ENCODE measurements around the gene FAM111A. TPM values are rescaled to one million over a fixed set of nuclear protein-coding genes. Genes with fewer than 3 reads are reported as not detected.

Gene FAM111A
- total RNA-seq, 1 donor from 2014 or later: 13.1 TPM

DNA sequence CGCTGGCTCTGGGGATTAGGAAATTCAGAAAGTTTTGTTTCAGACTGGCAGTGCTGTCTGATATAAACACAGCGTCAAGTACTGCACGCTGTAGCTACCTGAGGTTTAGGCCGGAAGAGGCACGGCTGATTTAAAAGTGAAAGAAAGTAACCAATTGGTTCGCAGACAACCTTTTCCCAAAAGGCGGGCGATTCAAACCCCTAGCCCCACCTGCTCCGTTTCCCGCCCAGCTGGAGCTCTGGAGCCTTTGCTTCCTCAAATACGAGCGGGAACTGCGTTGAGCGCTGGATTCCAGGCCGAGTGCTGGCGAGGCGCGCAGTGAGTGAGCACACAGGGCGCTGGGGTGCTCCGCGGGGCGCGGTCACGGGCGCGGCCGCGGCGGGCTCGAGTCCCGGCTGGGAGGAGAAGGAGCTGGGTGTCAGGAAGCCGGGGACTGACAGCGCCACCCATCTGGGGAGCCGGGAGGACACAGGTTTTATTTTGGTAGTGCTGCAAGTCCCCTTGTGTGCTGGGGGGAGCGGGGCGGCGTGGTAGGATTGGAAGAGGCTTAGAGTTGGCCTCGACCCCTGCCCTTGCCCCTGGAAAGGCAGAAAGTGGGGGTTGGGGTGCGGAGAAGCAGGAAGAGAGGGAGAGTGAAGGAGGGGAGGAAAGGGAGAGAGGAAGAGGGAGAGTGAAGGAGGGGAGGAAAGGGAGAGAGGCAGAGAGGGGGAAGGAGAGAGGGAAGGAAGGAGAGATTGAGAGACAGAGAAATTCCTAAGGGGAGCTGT is 2.1 kb downstream of the FAM111A start:
- H2AFZ ChIP-seq (ENCODE audit: low read depth, low read length): peak overlapping the region; percentile 64

DNA sequence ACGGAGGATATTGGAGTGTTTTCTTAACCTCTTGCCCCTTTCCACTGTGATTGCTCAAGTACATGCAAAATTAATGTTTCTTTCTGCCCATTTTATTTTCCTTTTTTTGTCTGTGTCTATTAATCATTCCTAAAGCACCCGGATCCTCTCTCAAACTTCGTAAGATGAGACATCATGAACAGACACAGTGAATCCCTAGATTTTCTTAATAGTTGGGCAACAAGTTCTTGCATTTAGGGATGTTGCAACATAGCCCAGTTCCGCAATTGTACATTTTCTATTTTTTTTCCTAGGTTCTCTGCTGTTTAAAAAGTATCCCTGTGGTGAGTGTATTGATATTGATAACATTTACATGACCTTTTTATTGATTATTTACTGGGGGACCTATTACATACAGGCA is 2.9 kb downstream of the FAM111A start:
- peaks cover 15% of the 10 kb centered on the region for H3K4me1 ChIP-seq (ENCODE audit: insufficient read depth, low read length)

More for the DNA sequence above, 2.1 kb downstream of the FAM111A start:
- Mint-ChIP-seq H3K36me3 (ENCODE audit: low read depth, unreplicated experiment) (peaks cover 5% of the 10 kb centered on the region), H3K27ac (ENCODE audit: unreplicated experiment) (peak overlapping the region; percentile 24), H3K9me3 (ENCODE audit: unreplicated experiment) (no peaks in the 10 kb centered on the region), H3K4me1 (ENCODE audit: low read depth, unreplicated experiment) (peaks cover 9% of the 10 kb centered on the region), H3K27me3 (ENCODE audit: low read depth, unreplicated experiment) (peaks cover 4% of the 10 kb centered on the region), H3K4me3 (ENCODE audit: unreplicated experiment) (peak overlapping the region; percentile 97)
- peak overlapping the region; percentile 28 for H3K27ac ChIP-seq (ENCODE audit: low read depth, low read length)
- TF ChIP-seq, protein P1, sequence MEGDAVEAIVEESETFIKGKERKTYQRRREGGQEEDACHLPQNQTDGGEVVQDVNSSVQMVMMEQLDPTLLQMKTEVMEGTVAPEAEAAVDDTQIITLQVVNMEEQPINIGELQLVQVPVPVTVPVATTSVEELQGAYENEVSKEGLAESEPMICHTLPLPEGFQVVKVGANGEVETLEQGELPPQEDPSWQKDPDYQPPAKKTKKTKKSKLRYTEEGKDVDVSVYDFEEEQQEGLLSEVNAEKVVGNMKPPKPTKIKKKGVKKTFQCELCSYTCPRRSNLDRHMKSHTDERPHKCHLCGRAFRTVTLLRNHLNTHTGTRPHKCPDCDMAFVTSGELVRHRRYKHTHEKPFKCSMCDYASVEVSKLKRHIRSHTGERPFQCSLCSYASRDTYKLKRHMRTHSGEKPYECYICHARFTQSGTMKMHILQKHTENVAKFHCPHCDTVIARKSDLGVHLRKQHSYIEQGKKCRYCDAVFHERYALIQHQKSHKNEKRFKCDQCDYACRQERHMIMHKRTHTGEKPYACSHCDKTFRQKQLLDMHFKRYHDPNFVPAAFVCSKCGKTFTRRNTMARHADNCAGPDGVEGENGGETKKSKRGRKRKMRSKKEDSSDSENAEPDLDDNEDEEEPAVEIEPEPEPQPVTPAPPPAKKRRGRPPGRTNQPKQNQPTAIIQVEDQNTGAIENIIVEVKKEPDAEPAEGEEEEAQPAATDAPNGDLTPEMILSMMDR (IDR thresholded peaks at IDR 0.05; ENCODE audit: insufficient read depth, low read depth, low read length): no peak
- TF ChIP-seq EZH2 (IDR thresholded peaks at IDR 0.05; ENCODE audit: insufficient read depth, low read length): no peak
- H3K79me2 ChIP-seq (ENCODE audit: insufficient read depth, low read length): peaks cover 3% of the 10 kb centered on the region
- peak overlapping the region; percentile 95 for H3K4me2 ChIP-seq (ENCODE audit: low read length)
- no peaks in the 10 kb centered on the region for H3K27me3 ChIP-seq (ENCODE audit: insufficient read depth, low read length)
- peak; percentile 23 for FAIRE-seq
- peak overlapping the region; percentile 87 for H3K4me3 ChIP-seq (ENCODE audit: insufficient read depth, low read depth, low read length)
- peaks cover 15% of the 10 kb centered on the region for H3K4me1 ChIP-seq (ENCODE audit: insufficient read depth, low read length)
- no peaks in the 10 kb centered on the region for H4K20me1 ChIP-seq (ENCODE audit: insufficient read depth, low read length)
- no peaks in the 10 kb centered on the region for H3K36me3 ChIP-seq (ENCODE audit: insufficient read depth, low read length)
- peak overlapping the region; percentile 69 for H3K9ac ChIP-seq (ENCODE audit: low read length)
- no peaks in the 10 kb centered on the region for H3K9me3 ChIP-seq (ENCODE audit: insufficient read depth, low read depth, low read length)
- DNase-seq (ENCODE audit: low read depth): peak; percentile 68

More for the DNA sequence above, 2.9 kb downstream of the FAM111A start:
- peak overlapping the region; percentile 87 for H3K4me3 ChIP-seq (ENCODE audit: insufficient read depth, low read depth, low read length)
- peak overlapping the region; percentile 95 for H3K4me2 ChIP-seq (ENCODE audit: low read length)
- FAIRE-seq (no peak), DNase-seq (ENCODE audit: low read depth) (no peak)
- H3K79me2 ChIP-seq (ENCODE audit: insufficient read depth, low read length): peaks cover 3% of the 10 kb centered on the region
- H3K27ac Mint-ChIP-seq (ENCODE audit: unreplicated experiment): no peak overlapping the region
- peaks cover 4% of the 10 kb centered on the region for H3K27me3 Mint-ChIP-seq (ENCODE audit: low read depth, unreplicated experiment)
- no peak overlapping the region for H3K27ac ChIP-seq (ENCODE audit: low read depth, low read length)
- H3K9me3 Mint-ChIP-seq (ENCODE audit: unreplicated experiment): no peaks in the 10 kb centered on the region
- no peak for TF ChIP-seq EZH2 (IDR thresholded peaks at IDR 0.05; ENCODE audit: insufficient read depth, low read length)
- TF ChIP-seq, protein P1 (IDR thresholded peaks at IDR 0.05; ENCODE audit: insufficient read depth, low read depth, low read length): no peak
- H3K9me3 ChIP-seq (ENCODE audit: insufficient read depth, low read depth, low read length): no peaks in the 10 kb centered on the region
- H3K36me3 ChIP-seq (ENCODE audit: insufficient read depth, low read length): no peaks in the 10 kb centered on the region
- H3K36me3 Mint-ChIP-seq (ENCODE audit: low read depth, unreplicated experiment): peaks cover 5% of the 10 kb centered on the region
- H3K27me3 ChIP-seq (ENCODE audit: insufficient read depth, low read length): no peaks in the 10 kb centered on the region
- no peak overlapping the region for H3K4me3 Mint-ChIP-seq (ENCODE audit: unreplicated experiment)
- no peaks in the 10 kb centered on the region for H4K20me1 ChIP-seq (ENCODE audit: insufficient read depth, low read length)
- H3K4me1 Mint-ChIP-seq (ENCODE audit: low read depth, unreplicated experiment): peaks cover 9% of the 10 kb centered on the region
- H3K9ac ChIP-seq (ENCODE audit: low read length): peak overlapping the region; percentile 69
- no peak overlapping the region for H2AFZ ChIP-seq (ENCODE audit: low read depth, low read length)

All from astrocyte (in vitro differentiated cells and primary cell).